B cell (primary cell): ENCODE results near the gene ATP13A1. TPM values are rescaled to one million over a fixed set of nuclear protein-coding genes. Genes with fewer than 3 reads are reported as not detected.

Experiments
- ATAC-seq: fragments of 200-7000 bp; cut with Tn5 transposase; one replicate; pipeline ENCODE4 v1.10.0; 2021; ENCODE audit warnings: low read depth, mild to moderate bottlenecking, moderate number of reproducible peaks, moderate library complexity
- CTCF ChIA-PET: fragments of 350-600 bp; sonication (Branson Sonifier 250); formaldehyde crosslinking; loops from one replicate; lab custom pipeline; 2021; ENCODE audit warnings: antibody characterized with exemption, inconsistent platforms; lab: Charles Lee
- POLR2A ChIA-PET: fragments of 350-600 bp; sonication (Branson Sonifier 250); formaldehyde crosslinking; loops from one replicate; lab custom pipeline; 2021; ENCODE audit warnings: antibody characterized with exemption; lab: Charles Lee
- DNase-seq: peaks from one replicate; pipeline ENCODE4 v3.0.0; 2013
- H2AFZ ChIP-seq: 2 replicates; pipeline ENCODE4 v1.6.1; 2012; ENCODE audit warnings: mild to moderate bottlenecking, low read depth, low read length; ENCODE audit not compliant: insufficient read depth, poor library complexity, severe bottlenecking
- H3K27ac ChIP-seq, 2 donors: 1 replicate in 1 of 2; 2 replicates in 1 of 2; pipeline ENCODE4 v1.5.1; 2012 to 2013; ENCODE audit warnings: low read length in 2 of 2, mild to moderate bottlenecking in 2 of 2, moderate library complexity in 1 of 2
- H3K27me3 ChIP-seq, 4 experiments: fragments of 200-600 bp in 1 of 4; sonication (generic) in 1 of 4; replicated peaks in 1 of 4; 1 replicate in 2 of 4; 2 replicates in 2 of 4; pipeline versions ENCODE4 v1.6.1 to v1.7.0; 2013 to 2016; ENCODE audit warnings: low read length in 3 of 4, mild to moderate bottlenecking in 2 of 4, mixed read lengths in 1 of 4, moderate library complexity in 1 of 4; ENCODE audit not compliant: insufficient read depth in 4 of 4, control insufficient read depth in 3 of 4; ENCODE audit errors: control extremely low read depth in 1 of 4
- H3K36me3 ChIP-seq, 2 experiments: replicated peaks in 1 of 2; 1 replicate in 1 of 2; 2 replicates in 1 of 2; pipeline versions ENCODE4 v1.6.1 to v1.7.1; 2013; ENCODE audit warnings: low read length in 1 of 2; ENCODE audit not compliant: insufficient read depth in 2 of 2, control insufficient read depth in 1 of 2; ENCODE audit errors: control extremely low read depth in 1 of 2, extremely low read depth in 1 of 2
- H3K4me1 ChIP-seq, 2 donors: fragments of 200-600 bp in 1 of 2; sonication (generic) in 1 of 2; 1 replicate in 1 of 2; 2 replicates in 1 of 2; pipeline versions ENCODE4 v1.5.1 to v1.6.1; 2013 to 2017; ENCODE audit warnings: low read length in 2 of 2; ENCODE audit not compliant: control insufficient read depth in 2 of 2, insufficient read depth in 2 of 2
- H3K4me2 ChIP-seq: replicated peaks from 2 replicates; pipeline ENCODE3; 2012; ENCODE audit warnings: mild to moderate bottlenecking, low read depth, low read length; ENCODE audit not compliant: poor library complexity, severe bottlenecking
- H3K4me3 ChIP-seq, 5 experiments: fragments of 200-600 bp in 1 of 5; sonication (generic) in 1 of 5; 1 replicate in 3 of 5; 2 replicates in 2 of 5; pipeline versions ENCODE4 v1.5.1 to v1.7.0; 2011 to 2016; ENCODE audit warnings: low read length in 4 of 5, mild to moderate bottlenecking in 4 of 5, low read depth in 2 of 5, control low read depth in 1 of 5, moderate library complexity in 1 of 5; ENCODE audit not compliant: insufficient read depth in 1 of 5; ENCODE audit errors: control extremely low read depth in 1 of 5, extremely low read depth in 1 of 5
- H3K79me2 ChIP-seq: fragments of 200-600 bp; sonication (generic); one replicate; pipeline ENCODE4 v1.6.0; 2016; ENCODE audit warnings: low read length; ENCODE audit not compliant: control insufficient read depth, insufficient read depth
- H3K9ac ChIP-seq: fragments of 200-600 bp; sonication (generic); 2 replicates; pipeline ENCODE4 v1.6.1; 2017; ENCODE audit warnings: mild to moderate bottlenecking, low read length, moderate library complexity
- H3K9me3 ChIP-seq, 3 donors: one replicate each; pipeline versions ENCODE4 v1.6.1 to v1.7.1; 2013; ENCODE audit warnings: low read length in 2 of 3; ENCODE audit not compliant: control insufficient read depth in 2 of 3, insufficient read depth in 1 of 3; ENCODE audit errors: control extremely low read depth in 1 of 3
- H4K20me1 ChIP-seq: 2 replicates; pipeline ENCODE4 v1.6.0; 2012; ENCODE audit warnings: mild to moderate bottlenecking, low read length; ENCODE audit not compliant: insufficient read depth, control insufficient read depth, poor library complexity, severe bottlenecking
- H3K27ac Mint-ChIP-seq: one replicate; pipeline ENCODE4 v1.8.0; 2021; ENCODE audit warnings: mixed read lengths
- H3K27me3 Mint-ChIP-seq: one replicate; pipeline ENCODE4 v1.8.0; 2021; ENCODE audit warnings: mixed read lengths
- H3K4me1 Mint-ChIP-seq: one replicate; pipeline ENCODE4 v1.8.0; 2021; ENCODE audit warnings: mixed read lengths
- H3K4me3 Mint-ChIP-seq: one replicate; pipeline ENCODE4 v1.8.0; 2021; ENCODE audit warnings: mixed read lengths
- H3K9me3 Mint-ChIP-seq: one replicate; pipeline ENCODE4 v1.8.0; 2022; ENCODE audit warnings: mixed read lengths; ENCODE audit not compliant: insufficient read depth
- EZH2 ChIP-seq: IDR thresholded peaks from 2 replicates; pipeline ENCODE4 v1.6.1; 2012; ENCODE audit warnings: borderline replicate concordance, low read depth, mild to moderate bottlenecking, moderate library complexity, low read length; ENCODE audit not compliant: insufficient read depth, poor library complexity, severe bottlenecking
- WGBS: methylation state at CpG from one replicate; pipeline ENCODE4 v1.1.5; 2013; ENCODE audit warnings: missing lambda C conversion rate; ENCODE audit not compliant: insufficient coverage; 5-methylcytosine and 5-hydroxymethylcytosine counted together
- intact Hi-C: fragments of 100-400 bp; cut with micrococcal nuclease; formaldehyde crosslinking; loops from one replicate; pipeline ENCODE4 v1.10.0; 2022
- polyA plus RNA-seq: library from polyadenylated mRNA; depleted of rRNA; stranded (reverse); fragments of >200 nt; gene quantifications from 2 replicates; pipeline ENCODE4 v1.2.3, GENCODE V29; 2012
- total RNA-seq, 2 donors: library from RNA; stranded (reverse); fragments of 120-200 nt in 1 of 2; gene quantifications; 1 replicate in 1 of 2; 2 replicates in 1 of 2; pipeline versions ENCODE4 v1.2.3 to v1.2.4, GENCODE V29; 2013 to 2022
- TF ChIP-seq, protein P1 (sequence below): fragments of 200-600 bp; IDR thresholded peaks from one replicate; pipeline ENCODE4 v1.8.0; 2022; ENCODE audit warnings: antibody characterized with exemption, mild to moderate bottlenecking

Gene ATP13A1
- total and polyA plus RNA-seq, 2 donors (not counting 1 experiment from before 2014, with no cell fraction given) = 156 to 277 TPM

DNA sequence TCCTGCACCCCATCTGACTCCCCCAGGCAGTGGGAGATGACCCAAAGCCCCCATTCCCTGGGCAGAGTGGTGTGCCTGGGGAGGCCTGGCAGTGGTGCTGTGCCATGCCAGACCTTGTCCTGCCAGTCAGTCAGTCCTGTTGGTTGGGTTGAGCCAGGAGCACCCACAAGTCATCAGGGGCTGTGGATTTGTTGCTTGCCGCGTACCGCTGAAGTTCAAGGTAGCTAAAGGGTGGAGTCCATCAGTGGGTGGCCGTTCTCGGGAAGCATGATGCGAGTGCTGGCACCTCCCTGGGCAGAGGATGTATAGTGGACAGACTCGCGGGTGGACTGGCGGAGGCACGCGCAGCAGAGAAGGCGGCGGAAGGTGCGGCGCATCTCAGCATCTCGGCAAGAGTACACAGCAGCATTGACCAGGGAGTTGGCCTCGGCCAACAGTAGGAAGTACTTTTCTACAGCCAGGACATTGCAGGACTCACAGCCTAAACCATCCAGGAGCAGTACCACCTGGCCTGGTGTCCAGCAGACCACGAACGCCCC lies 39.4 kb downstream of the ATP13A1 start:
- no peak overlapping the region for H3K4me3 Mint-ChIP-seq
- Histone ChIP-seq H3K27me3 (no peaks in the 10 kb centered on the region), H2AFZ (no peak overlapping the region), H3K4me1 (peaks cover 9 to 20% of the 10 kb centered on the region in 2 donors), H3K4me2 (no peak overlapping the region), H3K79me2 (no peaks in the 10 kb centered on the region), H3K9me3 (peaks cover 0 to 2% (median 0%) of the 10 kb centered on the region in 3 donors), H3K9ac (no peak overlapping the region), H3K27ac (no peak overlapping the region), H3K4me3 (no peak overlapping the region), H3K36me3 (no peaks in the 10 kb centered on the region), H4K20me1 (no peaks in the 10 kb centered on the region)
- TF ChIP-seq EZH2 = no peak
- TF ChIP-seq, protein P1, sequence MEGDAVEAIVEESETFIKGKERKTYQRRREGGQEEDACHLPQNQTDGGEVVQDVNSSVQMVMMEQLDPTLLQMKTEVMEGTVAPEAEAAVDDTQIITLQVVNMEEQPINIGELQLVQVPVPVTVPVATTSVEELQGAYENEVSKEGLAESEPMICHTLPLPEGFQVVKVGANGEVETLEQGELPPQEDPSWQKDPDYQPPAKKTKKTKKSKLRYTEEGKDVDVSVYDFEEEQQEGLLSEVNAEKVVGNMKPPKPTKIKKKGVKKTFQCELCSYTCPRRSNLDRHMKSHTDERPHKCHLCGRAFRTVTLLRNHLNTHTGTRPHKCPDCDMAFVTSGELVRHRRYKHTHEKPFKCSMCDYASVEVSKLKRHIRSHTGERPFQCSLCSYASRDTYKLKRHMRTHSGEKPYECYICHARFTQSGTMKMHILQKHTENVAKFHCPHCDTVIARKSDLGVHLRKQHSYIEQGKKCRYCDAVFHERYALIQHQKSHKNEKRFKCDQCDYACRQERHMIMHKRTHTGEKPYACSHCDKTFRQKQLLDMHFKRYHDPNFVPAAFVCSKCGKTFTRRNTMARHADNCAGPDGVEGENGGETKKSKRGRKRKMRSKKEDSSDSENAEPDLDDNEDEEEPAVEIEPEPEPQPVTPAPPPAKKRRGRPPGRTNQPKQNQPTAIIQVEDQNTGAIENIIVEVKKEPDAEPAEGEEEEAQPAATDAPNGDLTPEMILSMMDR = no peak
- 96% methylated on average over 19 of the region's 19 CpGs for WGBS
- intact Hi-C loops = no loop called here
- H3K27ac Mint-ChIP-seq = peak overlapping the region; percentile 20
- ATAC-seq (no peak), DNase-seq (peak; percentile 11)
- no peaks in the 10 kb centered on the region for H3K9me3 Mint-ChIP-seq
- ChIA-PET POLR2A (no interaction called here), CTCF (interaction anchor here (1.8 kb wide), 1 partner anchor 92 kb away, joined by 5 read pairs; no protein-coding TSS in a partner anchor)
- peaks cover 23% of the 10 kb centered on the region for H3K4me1 Mint-ChIP-seq
- H3K27me3 Mint-ChIP-seq = no peaks in the 10 kb centered on the region

DNA sequence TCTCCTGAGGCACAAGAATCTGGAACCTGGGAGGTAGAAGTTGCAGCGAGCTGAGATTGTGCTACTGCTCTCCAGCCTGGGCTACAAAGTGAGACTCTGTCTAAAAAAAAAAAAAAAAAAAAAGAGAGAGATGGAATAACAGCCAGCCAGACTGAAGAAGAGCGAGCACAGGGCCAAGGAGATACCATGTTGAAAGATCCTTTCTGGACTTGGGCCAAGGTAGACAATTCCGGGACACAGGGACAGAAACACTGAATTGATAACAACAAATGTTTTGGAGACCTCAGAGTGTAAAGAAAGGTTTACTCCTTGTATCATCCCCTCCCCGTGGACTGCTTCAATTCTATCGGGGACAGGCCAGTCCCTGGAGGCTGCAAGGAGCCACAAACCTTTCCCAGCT lies 40.1 kb downstream of the ATP13A1 start:
- Histone ChIP-seq H3K4me3 (no peak overlapping the region), H3K9ac (no peak overlapping the region), H3K9me3 (no peaks in the 10 kb centered on the region), H3K36me3 (no peaks in the 10 kb centered on the region), H3K4me2 (no peak overlapping the region), H2AFZ (no peak overlapping the region), H3K27me3 (no peaks in the 10 kb centered on the region), H4K20me1 (no peaks in the 10 kb centered on the region), H3K4me1 (peaks cover 13 to 18% of the 10 kb centered on the region in 2 donors), H3K79me2 (no peaks in the 10 kb centered on the region), H3K27ac (no peak overlapping the region)
- 90% methylated on average over 5 of the region's 5 CpGs for WGBS
- ChIA-PET CTCF (interaction anchor here (1.1 to 1.8 kb wide), 2 partner anchors 13 to 91 kb away, joined by 4 to 5 read pairs; no protein-coding TSS in a partner anchor), POLR2A (no interaction called here)
- Mint-ChIP-seq H3K9me3 (no peaks in the 10 kb centered on the region), H3K27ac (no peak overlapping the region), H3K27me3 (no peaks in the 10 kb centered on the region), H3K4me3 (no peak overlapping the region), H3K4me1 (peaks cover 26% of the 10 kb centered on the region)
- intact Hi-C loops = no loop called here
- TF ChIP-seq, protein P1 = no peak
- no peak for TF ChIP-seq EZH2
- ATAC-seq = no peak
- no peak for DNase-seq
